Caco-2 (cell line): ENCODE measurements around the gene ZMYND19. TPM values are rescaled to one million over a fixed set of nuclear protein-coding genes. Genes with fewer than 3 reads are reported as not detected.

Source experiments
- BruUV-seq: library from RNA; stranded (reverse); fragments of 400-500 nt; replicated peaks from 2 replicates; lab custom pipeline; 2021; lab: Mats Ljungman, UMichigan
- CTCF ChIA-PET: fragments of 300-600 bp; sonication (Branson Sonifier 250); formaldehyde crosslinking; loops from one replicate; lab custom pipeline; 2022; ENCODE audit warnings: antibody characterized with exemption; lab: Charles Lee
- POLR2A ChIA-PET: fragments of 300-600 bp; sonication (Branson Sonifier 250); formaldehyde crosslinking; loops from one replicate; lab custom pipeline; 2022; ENCODE audit warnings: antibody characterized with exemption; lab: Charles Lee
- DNase-seq, 2 experiments: peaks; one replicate each; pipeline versions ENCODE4 v3.0.0 to v3.0.0-alpha.2; 2020 to 2022
- H3K27me3 ChIP-seq: replicated peaks from 2 replicates; pipeline ENCODE4 v1.6.0; 2011; ENCODE audit warnings: low read length; ENCODE audit not compliant: control insufficient read depth, insufficient read depth
- H3K36me3 ChIP-seq: 2 replicates; pipeline ENCODE4 v1.5.1; 2011; ENCODE audit warnings: low read length; ENCODE audit not compliant: control insufficient read depth, insufficient read depth
- H3K4me1 ChIP-seq: fragments of 250-450 bp; sonication (Bioruptor Pico); 2 replicates; pipeline ENCODE4 v1.5.1; 2020; ENCODE audit warnings: mild to moderate bottlenecking
- H3K4me3 ChIP-seq: 2 replicates; pipeline ENCODE4 v1.5.1; 2011; ENCODE audit warnings: low read depth, mild to moderate bottlenecking, control low read depth, low read length
- H3K9me3 ChIP-seq: fragments of 250-450 bp; sonication (Bioruptor Pico); 2 replicates; pipeline ENCODE4 v1.5.1; 2020; ENCODE audit warnings: mild to moderate bottlenecking, moderate library complexity
- H3K27ac Mint-ChIP-seq: one replicate; pipeline ENCODE4 v1.8.0; 2022; ENCODE audit warnings: mixed read lengths; ENCODE audit not compliant: unreplicated experiment
- H3K27me3 Mint-ChIP-seq: one replicate; pipeline ENCODE4 v1.8.0; 2022; ENCODE audit warnings: mixed read lengths; ENCODE audit not compliant: insufficient read depth, unreplicated experiment
- H3K36me3 Mint-ChIP-seq: one replicate; pipeline ENCODE4 v1.8.0; 2022; ENCODE audit warnings: mild to moderate bottlenecking, mixed read lengths; ENCODE audit not compliant: insufficient read depth, unreplicated experiment
- H3K4me1 Mint-ChIP-seq: one replicate; pipeline ENCODE4 v1.8.0; 2022; ENCODE audit warnings: low read depth, mixed read lengths; ENCODE audit not compliant: unreplicated experiment
- H3K4me3 Mint-ChIP-seq: one replicate; pipeline ENCODE4 v1.8.0; 2022; ENCODE audit warnings: mild to moderate bottlenecking, moderate library complexity, mixed read lengths; ENCODE audit not compliant: unreplicated experiment
- H3K9me3 Mint-ChIP-seq: one replicate; pipeline ENCODE4 v1.8.0; 2022; ENCODE audit warnings: mixed read lengths; ENCODE audit not compliant: unreplicated experiment
- intact Hi-C: fragments of 100-400 bp; cut with micrococcal nuclease; formaldehyde crosslinking; loops from one replicate; pipeline ENCODE4 v1.10.0; 2022; ENCODE audit not compliant: unreplicated experiment
- total RNA-seq: library from RNA; stranded (reverse); gene quantifications from 2 replicates; pipeline ENCODE4 v1.2.3, GENCODE V29; 2022
- TF ChIP-seq, protein P1 (sequence below), 2 experiments: fragments of 200-600 bp in 1 of 2; IDR thresholded peaks; 1 replicate in 1 of 2; 2 replicates in 1 of 2; pipeline versions ENCODE4 v1.5.1 to v1.8.0; 2011 to 2022; ENCODE audit warnings: antibody characterized with exemption in 1 of 2, control low read depth in 1 of 2, inconsistent platforms in 1 of 2, low read depth in 1 of 2, low read length in 1 of 2, mild to moderate bottlenecking in 1 of 2, moderate library complexity in 1 of 2; ENCODE audit not compliant: insufficient read depth in 1 of 2, severe bottlenecking in 1 of 2, unreplicated experiment in 1 of 2

Gene ZMYND19
- total RNA-seq, 1 experiment from 2014 or later, result 66.3 TPM

DNA sequence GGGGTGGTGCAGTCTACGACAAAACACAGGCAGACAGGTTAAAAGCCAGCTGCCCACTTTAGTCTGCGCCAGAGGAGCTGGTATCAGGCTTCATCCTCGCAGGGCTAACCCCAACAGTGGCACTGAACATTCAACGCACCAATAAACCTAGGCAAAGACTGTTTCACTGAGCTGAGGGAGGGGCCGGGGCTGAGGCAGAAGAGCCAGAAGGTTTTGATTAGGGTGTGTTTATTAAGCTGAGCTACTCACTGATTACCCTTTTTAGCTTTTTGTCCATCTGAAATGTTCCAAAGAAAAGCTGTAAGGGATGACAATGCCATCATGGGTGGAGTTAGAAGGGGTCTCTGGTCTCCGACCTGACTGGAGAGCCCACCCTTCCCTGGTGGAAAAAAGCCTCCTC lies 1.4 kb downstream of the ZMYND19 start:
- CTCF ChIA-PET, result no interaction called here
- BruUV-seq, result TSS peak; percentile 48
- H3K9me3 Mint-ChIP-seq, result no peaks in the 10 kb centered on the region
- H3K27me3 ChIP-seq, result no peaks in the 10 kb centered on the region
- H3K4me3 ChIP-seq, result peak overlapping the region; percentile 92
- peak overlapping the region; percentile 77 for H3K4me3 Mint-ChIP-seq
- TF ChIP-seq, protein P1, sequence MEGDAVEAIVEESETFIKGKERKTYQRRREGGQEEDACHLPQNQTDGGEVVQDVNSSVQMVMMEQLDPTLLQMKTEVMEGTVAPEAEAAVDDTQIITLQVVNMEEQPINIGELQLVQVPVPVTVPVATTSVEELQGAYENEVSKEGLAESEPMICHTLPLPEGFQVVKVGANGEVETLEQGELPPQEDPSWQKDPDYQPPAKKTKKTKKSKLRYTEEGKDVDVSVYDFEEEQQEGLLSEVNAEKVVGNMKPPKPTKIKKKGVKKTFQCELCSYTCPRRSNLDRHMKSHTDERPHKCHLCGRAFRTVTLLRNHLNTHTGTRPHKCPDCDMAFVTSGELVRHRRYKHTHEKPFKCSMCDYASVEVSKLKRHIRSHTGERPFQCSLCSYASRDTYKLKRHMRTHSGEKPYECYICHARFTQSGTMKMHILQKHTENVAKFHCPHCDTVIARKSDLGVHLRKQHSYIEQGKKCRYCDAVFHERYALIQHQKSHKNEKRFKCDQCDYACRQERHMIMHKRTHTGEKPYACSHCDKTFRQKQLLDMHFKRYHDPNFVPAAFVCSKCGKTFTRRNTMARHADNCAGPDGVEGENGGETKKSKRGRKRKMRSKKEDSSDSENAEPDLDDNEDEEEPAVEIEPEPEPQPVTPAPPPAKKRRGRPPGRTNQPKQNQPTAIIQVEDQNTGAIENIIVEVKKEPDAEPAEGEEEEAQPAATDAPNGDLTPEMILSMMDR (IDR thresholded peaks at IDR 0.05; ENCODE audit: insufficient read depth in 1 of 2, low read depth in 1 of 2, low read length in 1 of 2, severe bottlenecking in 1 of 2, unreplicated experiment in 1 of 2), result no peak
- H3K27me3 Mint-ChIP-seq, result no peaks in the 10 kb centered on the region
- POLR2A ChIA-PET, result no interaction called here
- peaks cover 8% of the 10 kb centered on the region for H3K4me1 ChIP-seq
- no peaks in the 10 kb centered on the region for H3K9me3 ChIP-seq
- H3K4me1 Mint-ChIP-seq, result no peaks in the 10 kb centered on the region
- peaks cover 3% of the 10 kb centered on the region for H3K36me3 ChIP-seq
- H3K36me3 Mint-ChIP-seq, result peaks cover 31% of the 10 kb centered on the region
- no peak for DNase-seq
- intact Hi-C loops, result no loop called here
- H3K27ac Mint-ChIP-seq, result no peak overlapping the region

DNA sequence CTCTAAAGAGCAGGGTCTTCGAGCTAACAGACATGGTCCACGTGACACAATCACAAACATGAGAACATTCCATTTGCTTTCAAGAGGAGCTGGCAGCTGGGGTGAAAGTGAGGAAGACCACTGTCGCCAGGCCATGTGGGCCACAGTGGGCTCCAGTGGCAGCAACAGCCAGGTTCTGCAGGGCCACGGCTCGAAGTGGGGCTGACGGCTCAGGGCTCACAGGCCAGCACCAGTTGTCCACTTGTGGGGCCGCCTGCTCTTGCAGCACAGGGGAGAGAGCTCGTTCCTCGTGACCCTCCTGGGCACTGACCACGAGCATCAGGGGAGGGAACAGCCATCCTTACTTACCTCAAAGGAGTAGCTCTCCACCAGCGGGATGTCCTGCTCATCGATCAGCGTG lies 2.0 kb downstream of the ZMYND19 start:
- H3K4me3 Mint-ChIP-seq, result peak overlapping the region; percentile 10

GRCh38 chr9:137586854-137587253 lies 3.5 kb downstream of the ZMYND19 start:
- Histone ChIP-seq H3K9me3 (no peaks in the 10 kb centered on the region), H3K27me3 (no peaks in the 10 kb centered on the region), H3K36me3 (peaks cover 3% of the 10 kb centered on the region), H3K4me1 (peaks cover 8% of the 10 kb centered on the region), H3K4me3 (no peak overlapping the region)
- Mint-ChIP-seq H3K9me3 (no peaks in the 10 kb centered on the region), H3K4me3 (no peak overlapping the region), H3K27ac (no peak overlapping the region), H3K27me3 (no peaks in the 10 kb centered on the region), H3K36me3 (peaks cover 40% of the 10 kb centered on the region), H3K4me1 (no peaks in the 10 kb centered on the region)
- DNase-seq, result no peak
- TF ChIP-seq, protein P1 (IDR thresholded peaks at IDR 0.05; ENCODE audit: insufficient read depth in 1 of 2, low read depth in 1 of 2, low read length in 1 of 2, severe bottlenecking in 1 of 2, unreplicated experiment in 1 of 2), result no peak
- BruUV-seq, result no TSS peak
- intact Hi-C loops, result no loop called here
- ChIA-PET CTCF (interaction anchor here (0.6 kb wide), 1 partner anchor 23 kb away, joined by 3 read pairs; no protein-coding TSS in a partner anchor), POLR2A (no interaction called here)

More for the DNA sequence above, 2.0 kb downstream of the ZMYND19 start:
- TF ChIP-seq, protein P1 (IDR thresholded peaks at IDR 0.05; ENCODE audit: insufficient read depth in 1 of 2, low read depth in 1 of 2, low read length in 1 of 2, severe bottlenecking in 1 of 2, unreplicated experiment in 1 of 2), result no peak
- BruUV-seq, result no TSS peak
- intact Hi-C loops, result no loop called here
- POLR2A ChIA-PET, result no interaction called here
- DNase-seq, result no peak
- H3K27me3 Mint-ChIP-seq, result no peaks in the 10 kb centered on the region
- H3K4me3 ChIP-seq, result no peak overlapping the region
- H3K9me3 Mint-ChIP-seq, result no peaks in the 10 kb centered on the region
- CTCF ChIA-PET, result interaction anchor here (0.6 kb wide), 1 partner anchor 309 kb away, joined by 3 read pairs; no protein-coding TSS in a partner anchor
- H3K27ac Mint-ChIP-seq, result peak overlapping the region; percentile 73
- H3K4me1 ChIP-seq, result peaks cover 8% of the 10 kb centered on the region
- H3K4me1 Mint-ChIP-seq, result no peaks in the 10 kb centered on the region
- H3K36me3 Mint-ChIP-seq, result peaks cover 27% of the 10 kb centered on the region
- H3K9me3 ChIP-seq, result no peaks in the 10 kb centered on the region
- H3K36me3 ChIP-seq, result peaks cover 3% of the 10 kb centered on the region
- no peaks in the 10 kb centered on the region for H3K27me3 ChIP-seq
